CD14-positive monocyte (primary cell): ENCODE data around the gene HECW1. TPM values are rescaled to one million over a fixed set of nuclear protein-coding genes. Genes with fewer than 3 reads are reported as not detected.

Experiments
- DNase-seq, 3 donors: peaks; one replicate each; pipeline ENCODE4 v3.0.0-alpha.2; 2011 to 2022
- H2AFZ ChIP-seq: 2 replicates; pipeline ENCODE4 v1.6.0; 2012; ENCODE audit warnings: mild to moderate bottlenecking, low read depth, low read length, inconsistent platforms; ENCODE audit not compliant: insufficient read depth, poor library complexity, severe bottlenecking
- H3K27ac ChIP-seq, 2 donors: 1 replicate in 1 of 2; 2 replicates in 1 of 2; pipeline ENCODE4 v1.5.1; 2012 to 2013; ENCODE audit warnings: low read length in 2 of 2, control low read depth in 1 of 2, inconsistent platforms in 1 of 2, low read depth in 1 of 2, mild to moderate bottlenecking in 1 of 2
- H3K27me3 ChIP-seq, 2 donors: one replicate each; pipeline versions ENCODE4 v1.6.0 to v1.6.1; 2011 to 2013; ENCODE audit warnings: low read length in 2 of 2; ENCODE audit not compliant: control insufficient read depth in 2 of 2, insufficient read depth in 2 of 2
- H3K36me3 ChIP-seq, 2 donors: replicated peaks in 1 of 2; 1 replicate in 1 of 2; 2 replicates in 1 of 2; pipeline versions ENCODE4 v1.5.1 to v1.6.1; 2012 to 2013; ENCODE audit warnings: low read length in 2 of 2, control low read depth in 1 of 2, inconsistent platforms in 1 of 2, mild to moderate bottlenecking in 1 of 2; ENCODE audit not compliant: insufficient read depth in 2 of 2, control insufficient read depth in 1 of 2
- H3K4me1 ChIP-seq, 2 donors: 1 replicate in 1 of 2; 2 replicates in 1 of 2; pipeline versions ENCODE4 v1.5.1 to v1.6.1; 2012 to 2013; ENCODE audit warnings: low read length in 2 of 2, control low read depth in 1 of 2, inconsistent platforms in 1 of 2, mild to moderate bottlenecking in 1 of 2, moderate library complexity in 1 of 2; ENCODE audit not compliant: insufficient read depth in 2 of 2, control insufficient read depth in 1 of 2
- H3K4me2 ChIP-seq: replicated peaks from 2 replicates; pipeline ENCODE3; 2012; ENCODE audit warnings: low read length, moderate library complexity, mild to moderate bottlenecking; ENCODE audit not compliant: poor library complexity, severe bottlenecking; ENCODE audit errors: extremely low read depth
- H3K4me3 ChIP-seq, 3 experiments: fragments of 200-600 bp in 1 of 3; sonication (generic) in 1 of 3; replicated peaks in 1 of 3; 1 replicate in 2 of 3; 2 replicates in 1 of 3; pipeline ENCODE4 v1.5.1; 2011 to 2013; ENCODE audit warnings: low read length in 3 of 3, mild to moderate bottlenecking in 3 of 3, control low read depth in 2 of 3, low read depth in 2 of 3, inconsistent platforms in 1 of 3, moderate library complexity in 1 of 3
- H3K79me2 ChIP-seq: 2 replicates; pipeline ENCODE4 v1.6.0; 2012; ENCODE audit warnings: mild to moderate bottlenecking, control low read depth, inconsistent platforms, low read length, moderate library complexity; ENCODE audit not compliant: insufficient read depth
- H3K9ac ChIP-seq: 2 replicates; pipeline ENCODE4 v1.6.0; 2017; ENCODE audit warnings: low read length, mild to moderate bottlenecking; ENCODE audit not compliant: insufficient read depth, poor library complexity, severe bottlenecking
- H3K9me3 ChIP-seq, 2 donors: replicated peaks in 1 of 2; 1 replicate in 1 of 2; 2 replicates in 1 of 2; pipeline versions ENCODE4 v1.5.1 to v1.6.1; 2012 to 2013; ENCODE audit warnings: low read length in 2 of 2, control low read depth in 1 of 2; ENCODE audit not compliant: control insufficient read depth in 1 of 2, insufficient read depth in 1 of 2
- H4K20me1 ChIP-seq: 2 replicates; pipeline ENCODE4 v1.6.0; 2012; ENCODE audit warnings: mild to moderate bottlenecking, low read length, control low read depth, moderate library complexity; ENCODE audit not compliant: insufficient read depth
- H3K27ac Mint-ChIP-seq, 7 donors: one replicate each; pipeline ENCODE4 v1.8.0; 2020; ENCODE audit warnings: mild to moderate bottlenecking in 7 of 7, mixed read lengths in 7 of 7, moderate library complexity in 6 of 7, inconsistent platforms in 2 of 7
- H3K27me3 Mint-ChIP-seq, 3 donors: one replicate each; pipeline ENCODE4 v1.8.0; 2021 to 2022; ENCODE audit warnings: low read depth in 3 of 3, mild to moderate bottlenecking in 3 of 3, mixed read lengths in 3 of 3, moderate library complexity in 3 of 3, inconsistent platforms in 1 of 3
- H3K36me3 Mint-ChIP-seq, 2 donors: one replicate each; pipeline ENCODE4 v1.8.0; 2020; ENCODE audit warnings: mixed read lengths in 2 of 2, inconsistent platforms in 1 of 2, mild to moderate bottlenecking in 1 of 2
- H3K4me1 Mint-ChIP-seq: one replicate; pipeline ENCODE4 v1.8.0; 2020; ENCODE audit warnings: mild to moderate bottlenecking, mixed read lengths
- H3K4me3 Mint-ChIP-seq, 2 donors: one replicate each; pipeline ENCODE4 v1.8.0; 2020; ENCODE audit warnings: mild to moderate bottlenecking in 2 of 2, mixed read lengths in 2 of 2, moderate library complexity in 1 of 2
- H3K9me3 Mint-ChIP-seq, 7 donors: one replicate each; pipeline ENCODE4 v1.8.0; 2020 to 2022; ENCODE audit warnings: mixed read lengths in 7 of 7, mild to moderate bottlenecking in 6 of 7, moderate library complexity in 6 of 7, inconsistent platforms in 2 of 7
- CTCF ChIP-seq: fragments of 200-600 bp; IDR thresholded peaks from one replicate; pipeline ENCODE4 v1.8.0; 2022; ENCODE audit warnings: antibody characterized with exemption, mild to moderate bottlenecking
- WGBS: methylation state at CpG from one replicate; pipeline ENCODE4 v1.1.5; 2013; ENCODE audit warnings: missing lambda C conversion rate; ENCODE audit not compliant: insufficient coverage; 5-methylcytosine and 5-hydroxymethylcytosine counted together
- intact Hi-C, 2 donors: fragments of 100-400 bp; cut with micrococcal nuclease; formaldehyde crosslinking; loops; one replicate each; pipeline versions ENCODE4 v1.15.0 to v1.15.1; 2023
- polyA plus RNA-seq, 3 donors: library from polyadenylated mRNA; depleted of rRNA in 1 of 3; unstranded in 2 of 3; stranded (reverse) in 1 of 3; fragments of 300-500 nt in 2 of 3; fragments of >200 nt in 1 of 3; fragmentation: Illumina TruSeq in 2 of 3; gene quantifications; 1 replicate in 2 of 3; 2 replicates in 1 of 3; pipeline ENCODE4 v1.2.3, GENCODE V29; 2012 to 2021

HECW1 gene
- polyA plus RNA-seq, 3 donors, result not detected

GRCh38 chr7:43531700-43532099 lies 419.3 kb downstream of the HECW1 start:
- no peak for DNase-seq
- Mint-ChIP-seq H3K4me3 (no peak overlapping the region), H3K4me1 (no peaks in the 10 kb centered on the region), H3K36me3 (no peaks in the 10 kb centered on the region), H3K27me3 (peaks cover 0 to 9% (median 5%) of the 10 kb centered on the region in 3 donors), H3K9me3 (no peaks in the 10 kb centered on the region), H3K27ac (no peak overlapping the region)
- no peaks in the 10 kb centered on the region for H4K20me1 ChIP-seq
- H3K79me2 ChIP-seq, result no peaks in the 10 kb centered on the region
- WGBS, result 51% methylated on average over 8 of the region's 9 CpGs
- H3K4me1 ChIP-seq, result no peaks in the 10 kb centered on the region
- TF ChIP-seq CTCF, result no peak
- H3K27me3 ChIP-seq, result no peaks in the 10 kb centered on the region
- H3K9ac ChIP-seq, result no peak overlapping the region
- H3K4me3 ChIP-seq, result no peak overlapping the region
- no peaks in the 10 kb centered on the region for H3K9me3 ChIP-seq
- no peaks in the 10 kb centered on the region for H3K36me3 ChIP-seq
- no peak overlapping the region for H3K27ac ChIP-seq
- no peak overlapping the region for H2AFZ ChIP-seq
- intact Hi-C loops, result no loop called here
- no peak overlapping the region for H3K4me2 ChIP-seq

- peaks cover 0 to 8% (median 3%) of the 10 kb centered on the region in 3 donors for H3K27me3 Mint-ChIP-seq
- no peak overlapping the region for H3K27ac ChIP-seq
- intact Hi-C loops, result no loop called here
- H3K4me2 ChIP-seq, result no peak overlapping the region
- H3K4me3 Mint-ChIP-seq, result no peak overlapping the region
- no peaks in the 10 kb centered on the region for H3K79me2 ChIP-seq
- no peaks in the 10 kb centered on the region for H3K9me3 Mint-ChIP-seq
- DNase-seq, result no peak
- no peaks in the 10 kb centered on the region for H3K4me1 ChIP-seq
- no peaks in the 10 kb centered on the region for H3K9me3 ChIP-seq
- H3K4me3 ChIP-seq, result no peak overlapping the region
- H2AFZ ChIP-seq, result no peak overlapping the region
- H3K27ac Mint-ChIP-seq, result no peak overlapping the region
- 90% methylated on average over 2 of the region's 6 CpGs for WGBS
- H3K9ac ChIP-seq, result no peak overlapping the region
- TF ChIP-seq CTCF, result no peak
- H3K27me3 ChIP-seq, result no peaks in the 10 kb centered on the region
- no peaks in the 10 kb centered on the region for H3K36me3 Mint-ChIP-seq
- H3K36me3 ChIP-seq, result no peaks in the 10 kb centered on the region
- H3K4me1 Mint-ChIP-seq, result no peaks in the 10 kb centered on the region
- H4K20me1 ChIP-seq, result no peaks in the 10 kb centered on the region
These were observed 421.5 kb downstream of the HECW1 start for GRCh38 chr7:43533801-43534479.
